Cardiac atrium fibroblast (primary cell): Measurements from ENCODE around the gene TAS2R8. TPM values are rescaled to one million over a fixed set of nuclear protein-coding genes. Genes with fewer than 3 reads are reported as not detected.

Experiments used
- total RNA-seq: library from RNA; depleted of rRNA; stranded (reverse); fragments of >200 nt; gene quantifications from 2 replicates; pipeline ENCODE4 v1.2.3, GENCODE V29; 2015

The TAS2R8 gene, protein sequence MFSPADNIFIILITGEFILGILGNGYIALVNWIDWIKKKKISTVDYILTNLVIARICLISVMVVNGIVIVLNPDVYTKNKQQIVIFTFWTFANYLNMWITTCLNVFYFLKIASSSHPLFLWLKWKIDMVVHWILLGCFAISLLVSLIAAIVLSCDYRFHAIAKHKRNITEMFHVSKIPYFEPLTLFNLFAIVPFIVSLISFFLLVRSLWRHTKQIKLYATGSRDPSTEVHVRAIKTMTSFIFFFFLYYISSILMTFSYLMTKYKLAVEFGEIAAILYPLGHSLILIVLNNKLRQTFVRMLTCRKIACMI
- not detected in 2 replicates for total RNA-seq

GRCh38 chr12:10807186-10807585, at the start of gene TAS2R8:
TSS of gene TAS2R8 (minus strand) at chr12:10807286. CDS start at chr12:10806980, 306 bp downstream.

DNA sequence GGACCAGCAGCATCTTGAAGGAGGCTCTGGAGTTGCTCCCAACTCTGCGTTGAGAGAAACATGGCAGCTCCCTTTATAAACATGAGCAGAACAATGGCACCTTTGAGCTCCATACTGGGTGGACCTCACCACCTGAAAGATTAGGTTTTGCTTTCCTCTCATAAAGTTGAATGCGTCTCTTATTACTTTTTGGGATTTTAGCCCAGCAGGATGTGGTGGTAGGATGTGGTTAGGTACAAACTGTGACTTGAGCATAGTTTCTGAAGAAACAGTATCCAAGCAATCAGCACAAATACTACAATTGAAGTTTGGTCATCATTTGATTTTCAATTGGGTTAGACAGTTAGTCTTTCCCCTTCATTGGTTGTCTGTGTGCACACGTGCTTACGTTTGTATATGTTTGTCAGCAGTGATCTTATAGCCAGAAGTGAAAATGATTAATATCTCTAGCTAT, 42.4 kb upstream of the TAS2R8 start, which contains the start of gene PRR4:
PRR4 (minus strand) TSS at position 51 of the 454 bp plus-strand sequence; CDS start at position 13, 38 bp downstream.

DNA sequence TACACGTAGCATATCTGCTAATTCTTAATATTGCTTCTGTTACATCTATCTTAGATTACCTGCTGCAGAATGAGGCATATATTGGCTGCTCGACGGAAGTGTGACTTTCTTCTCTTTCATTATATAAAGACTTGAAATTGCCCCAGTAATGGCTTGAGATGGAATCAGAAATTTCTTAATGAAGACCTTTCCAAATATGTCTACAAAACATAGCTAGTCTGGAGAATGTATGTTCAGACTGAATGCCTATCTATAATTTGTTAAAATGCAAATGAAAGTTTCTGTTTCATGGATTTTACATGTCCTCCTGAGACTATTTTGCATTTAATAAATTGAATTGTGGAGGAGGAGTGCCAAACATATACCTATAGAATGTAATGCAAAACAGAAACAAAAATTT, 19.2 kb upstream of the TAS2R8 start, which contains the start of gene TAS2R10:
TAS2R10 (minus strand) TSS at position 101 of the 400 bp plus-strand sequence; CDS start at position 12, 89 bp downstream.

DNA sequence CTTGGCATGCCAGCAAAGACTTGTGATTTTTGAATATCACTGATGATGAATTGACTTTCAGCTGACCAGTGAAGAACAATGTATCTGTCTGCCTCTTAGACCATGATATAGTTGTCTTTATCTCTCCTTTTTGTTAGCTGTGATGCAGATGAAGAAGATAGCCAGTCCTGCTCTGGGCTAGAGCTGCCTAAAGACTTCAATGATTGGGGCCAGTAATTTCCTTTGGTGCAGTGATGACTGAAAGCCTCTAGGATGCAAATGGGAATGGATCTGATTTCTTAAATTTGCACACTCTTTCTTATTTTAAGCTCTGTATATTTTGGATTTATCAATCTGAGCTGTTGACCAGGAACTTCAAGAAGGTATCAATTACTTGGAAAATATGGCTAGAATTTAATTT, 3.0 kb upstream of the TAS2R8 start, which contains the start of gene TAS2R9:
TAS2R9 (minus strand) TSS at position 101 of the 400 bp plus-strand sequence; CDS start at position 8, 93 bp downstream.

GRCh38 chr12:10802587-10802986, 4.5 kb downstream of the TAS2R8 start, which contains the start of gene TAS2R7:
TSS of gene TAS2R7 (minus strand) at chr12:10802627. CDS start at chr12:10802570, 57 bp downstream.

Other genes with a start within 250 kb of the TAS2R8 start
- gene MAGOHB, start 193.7 kb downstream of the TAS2R8 start, total RNA-seq = 20.9 and 22.6 TPM in 2 replicates
- not detected in 2 replicates for gene STYK1, start 133.2 kb downstream of the TAS2R8 start, total RNA-seq
- gene YBX3, start 84.0 kb downstream of the TAS2R8 start, total RNA-seq = 174 and 185 TPM in 2 replicates
- not detected in 2 replicates for gene TAS2R7, start 4.7 kb downstream of the TAS2R8 start, total RNA-seq
- gene TAS2R9, start 2.9 kb upstream of the TAS2R8 start, total RNA-seq = not detected in 2 replicates
- 0.36 TPM in 1 of 2 replicates, not detected in the other for gene TAS2R10, start 19.1 kb upstream of the TAS2R8 start, total RNA-seq
- not detected in 2 replicates for gene PRR4, start 42.2 kb upstream of the TAS2R8 start, total RNA-seq
- 2.1 and 2.9 TPM in 2 replicates for gene PRH1, start 77.0 kb upstream of the TAS2R8 start, total RNA-seq
- not detected in 2 replicates for gene TAS2R13, start 102.3 kb upstream of the TAS2R8 start, total RNA-seq
- not detected in 2 replicates for gene PRH2, start 122.0 kb upstream of the TAS2R8 start, total RNA-seq
- 0.54 and 1.8 TPM in 2 replicates for gene TAS2R14, start 132.0 kb upstream of the TAS2R8 start, total RNA-seq
- gene TAS2R50, start 179.6 kb upstream of the TAS2R8 start, total RNA-seq = 0.49 TPM in 1 of 2 replicates, not detected in the other
- 0.18 and 0.32 TPM in 2 replicates for gene TAS2R20, start 191.0 kb upstream of the TAS2R8 start, total RNA-seq
- 0.49 TPM in 1 of 2 replicates, not detected in the other for gene TAS2R19, start 215.3 kb upstream of the TAS2R8 start, total RNA-seq
- gene TAS2R31, start 224.1 kb upstream of the TAS2R8 start, total RNA-seq = 0.54 and 0.81 TPM in 2 replicates